HCT116 (cell line): ENCODE results near the gene LIN52. TPM values are rescaled to one million over a fixed set of nuclear protein-coding genes. Genes with fewer than 3 reads are reported as not detected.

ENCODE experiments used
- ATAC-seq: fragments of 200-7000 bp; cut with Tn5 transposase; 2 replicates; pipeline ENCODE4 v1.9.1; 2020; ENCODE audit warnings: mild to moderate bottlenecking, moderate library complexity
- BruUV-seq: library from RNA; stranded (reverse); fragments of 400-500 nt; replicated peaks from 2 replicates; lab custom pipeline; 2021; lab: Mats Ljungman, UMichigan
- CTCF ChIA-PET: fragments of 300-600 bp; sonication (Branson Sonifier 250); formaldehyde crosslinking; loops from one replicate; lab custom pipeline; 2021; ENCODE audit warnings: antibody characterized with exemption; lab: Charles Lee
- POLR2A ChIA-PET: fragments of 300-600, 350-600 bp; sonication (Branson Sonifier 250); formaldehyde crosslinking; loops from one replicate; lab custom pipeline; 2021; ENCODE audit warnings: antibody characterized with exemption; lab: Charles Lee
- RAD21 ChIA-PET, 2 experiments: fragments of 300-600 bp; sonication (Branson Sonifier 250); formaldehyde crosslinking; loops; one replicate each; lab custom pipeline; 2023; ENCODE audit warnings: low total read pairs in 2 of 2; ENCODE audit not compliant: uncharacterized antibody in 2 of 2, unreplicated experiment in 2 of 2, low non-redundant PET in 1 of 2; lab: Charles Lee
- DNase-seq: peaks from one replicate; pipeline ENCODE4 v3.0.0-alpha.2; 2010; ENCODE audit warnings: low read depth, low spot score
- H2AFZ ChIP-seq: fragments of 200-600 bp; shearing (Covaris generic), sonication (generic); 2 replicates; pipeline ENCODE4 v1.6.1; 2017; ENCODE audit warnings: low read depth, mixed run types, mixed read lengths, antibody characterized with exemption, low read length; ENCODE audit not compliant: poor library complexity, severe bottlenecking
- H3K27ac ChIP-seq: 2 replicates; pipeline ENCODE4 v1.5.1; 2012; ENCODE audit warnings: low read depth, low read length
- H3K27me3 ChIP-seq: fragments of 200-600 bp; sonication (generic); 2 replicates; pipeline ENCODE4 v1.6.1; 2016; ENCODE audit warnings: mixed run types, low read length, mixed read lengths; ENCODE audit not compliant: insufficient read depth
- H3K36me3 ChIP-seq, 2 experiments: fragments of 200-500 bp in 1 of 2; fragments of 200-600 bp in 1 of 2; sonication (Bioruptor generic) in 1 of 2; sonication (generic) in 1 of 2; 2 replicates each; pipeline versions ENCODE4 v1.5.1 to v1.6.1; 2014 to 2016; ENCODE audit warnings: low read length in 2 of 2, inconsistent platforms in 1 of 2, mixed read lengths in 1 of 2, mixed run types in 1 of 2; ENCODE audit not compliant: insufficient read depth in 2 of 2, control insufficient read depth in 1 of 2
- H3K4me1 ChIP-seq, 2 experiments: fragments of 200-600 bp in 1 of 2; sonication (generic) in 1 of 2; 2 replicates each; pipeline versions ENCODE4 v1.5.1 to v1.6.1; 2012 to 2017; ENCODE audit warnings: low read length in 2 of 2, inconsistent platforms in 1 of 2, mild to moderate bottlenecking in 1 of 2, mixed read lengths in 1 of 2, mixed run types in 1 of 2, moderate library complexity in 1 of 2; ENCODE audit not compliant: insufficient read depth in 2 of 2, control insufficient read depth in 1 of 2
- H3K4me2 ChIP-seq: fragments of 200-600 bp; sonication (generic); 2 replicates; pipeline ENCODE4 v1.6.1; 2017; ENCODE audit warnings: mixed run types, low read length, mixed read lengths
- H3K4me3 ChIP-seq, 2 experiments: fragments of 200-600 bp in 1 of 2; sonication (generic) in 1 of 2; replicated peaks in 1 of 2; 2 replicates each; pipeline ENCODE4 v1.5.1; 2011 to 2016; ENCODE audit warnings: low read length in 2 of 2, control low read depth in 1 of 2, low read depth in 1 of 2, mild to moderate bottlenecking in 1 of 2, mixed read lengths in 1 of 2, mixed run types in 1 of 2
- H3K79me2 ChIP-seq: fragments of 200-600 bp; sonication (generic); 2 replicates; pipeline ENCODE4 v1.6.1; 2017; ENCODE audit warnings: mild to moderate bottlenecking, mixed run types, low read length, moderate library complexity, mixed read lengths; ENCODE audit not compliant: insufficient read depth
- H3K9ac ChIP-seq: fragments of 200-600 bp; sonication (generic); 2 replicates; pipeline ENCODE4 v1.6.1; 2016; ENCODE audit warnings: low read length, mixed read lengths
- H3K9me2 ChIP-seq: fragments of 200-600 bp; sonication (generic), shearing (Covaris generic); 2 replicates; pipeline ENCODE4 v1.6.1; 2017; ENCODE audit warnings: mixed run types, mild to moderate bottlenecking, moderate library complexity; ENCODE audit not compliant: insufficient read depth
- H3K9me3 ChIP-seq, 2 experiments: fragments of 200-500 bp in 1 of 2; fragments of 200-600 bp in 1 of 2; sonication (Bioruptor generic) in 1 of 2; sonication (generic) in 1 of 2; 2 replicates each; pipeline ENCODE4 v1.6.1; 2014 to 2017; ENCODE audit warnings: low read length in 2 of 2, mixed read lengths in 2 of 2, inconsistent platforms in 1 of 2, low read depth in 1 of 2, mild to moderate bottlenecking in 1 of 2, mixed run types in 1 of 2, moderate library complexity in 1 of 2; ENCODE audit not compliant: control insufficient read depth in 1 of 2, insufficient read depth in 1 of 2
- H4K20me1 ChIP-seq: fragments of 200-600 bp; sonication (generic), shearing (Covaris generic); 2 replicates; pipeline ENCODE4 v1.6.1; 2017; ENCODE audit warnings: mixed run types, mild to moderate bottlenecking, moderate library complexity; ENCODE audit not compliant: insufficient read depth
- EGR1 ChIP-seq: IDR thresholded peaks from 2 replicates; pipeline ENCODE4 v1.6.1; 2012; ENCODE audit warnings: low read depth
- EZH2 ChIP-seq: fragments of 200-600 bp; sonication (generic); IDR thresholded peaks from 2 replicates; pipeline ENCODE4 v1.6.1; 2017; ENCODE audit warnings: antibody characterized with exemption, mixed run types
- EZH2phosphoT487 ChIP-seq: fragments of 200-600 bp; IDR thresholded peaks from 2 replicates; pipeline ENCODE4 v1.6.1; 2018; ENCODE audit warnings: antibody characterized with exemption, borderline replicate concordance
- FOSL1 ChIP-seq: IDR thresholded peaks from 2 replicates; pipeline ENCODE4 v1.6.1; 2012; ENCODE audit warnings: low read depth
- JUND ChIP-seq: IDR thresholded peaks from 2 replicates; pipeline ENCODE4 v1.6.1; 2012
- POLR2AphosphoS5 ChIP-seq: IDR thresholded peaks from 2 replicates; pipeline ENCODE4 v1.6.1; 2011; ENCODE audit warnings: mild to moderate bottlenecking, low read depth, low read length, moderate library complexity
- RAD21 ChIP-seq: IDR thresholded peaks from 2 replicates; pipeline ENCODE4 v1.6.1; 2012; ENCODE audit warnings: low read depth, mild to moderate bottlenecking
- SIN3A ChIP-seq: IDR thresholded peaks from 2 replicates; pipeline ENCODE4 v1.6.1; 2012; ENCODE audit warnings: low read depth
- SP1 ChIP-seq: IDR thresholded peaks from 2 replicates; pipeline ENCODE4 v1.6.1; 2012; ENCODE audit warnings: low read depth
- SRF ChIP-seq: IDR thresholded peaks from 2 replicates; pipeline ENCODE4 v1.6.1; 2012; ENCODE audit warnings: low read depth
- YY1 ChIP-seq: IDR thresholded peaks from 2 replicates; pipeline ENCODE4 v1.6.1; 2011; ENCODE audit warnings: low read length, low read depth, moderate library complexity, mild to moderate bottlenecking; ENCODE audit not compliant: insufficient replicate concordance; ENCODE audit errors: extremely low read depth
- intact Hi-C: fragments of 100-400 bp; cut with micrococcal nuclease; formaldehyde crosslinking; loops from 2 replicates; pipeline ENCODE4 v1.10.0; 2022
- total RNA-seq: library from RNA; stranded (reverse); gene quantifications from one replicate; pipeline ENCODE4 v1.2.1, GENCODE V29; 2021; ENCODE audit not compliant: unreplicated experiment
- TF ChIP-seq, protein P1 (sequence below): IDR thresholded peaks from 2 replicates; pipeline ENCODE4 v1.6.1; 2012
- TF ChIP-seq, protein P2 (sequence below): IDR thresholded peaks from 2 replicates; pipeline ENCODE4 v1.6.1; 2012; ENCODE audit warnings: low read depth
- TF ChIP-seq, protein P3 (sequence below), 3 experiments: fragments of 200-600 bp in 1 of 3; sonication (generic) in 1 of 3; IDR thresholded peaks in 2 of 3; conservative IDR thresholded peaks in 1 of 3; 2 replicates each; pipeline ENCODE4 v1.5.1; 2012 to 2017; ENCODE audit warnings: low read depth in 2 of 3, low read length in 2 of 3, antibody characterized with exemption in 1 of 3, borderline replicate concordance in 1 of 3, control low read depth in 1 of 3, mild to moderate bottlenecking in 1 of 3, mixed read lengths in 1 of 3, mixed run types in 1 of 3, moderate library complexity in 1 of 3; ENCODE audit not compliant: insufficient read depth in 1 of 3
- TF ChIP-seq, protein P4 (sequence below): IDR thresholded peaks from 2 replicates; pipeline ENCODE4 v1.6.1; 2012

Gene LIN52
- total RNA-seq, 1 experiment from 2014 or later: 9.6 TPM

DNA sequence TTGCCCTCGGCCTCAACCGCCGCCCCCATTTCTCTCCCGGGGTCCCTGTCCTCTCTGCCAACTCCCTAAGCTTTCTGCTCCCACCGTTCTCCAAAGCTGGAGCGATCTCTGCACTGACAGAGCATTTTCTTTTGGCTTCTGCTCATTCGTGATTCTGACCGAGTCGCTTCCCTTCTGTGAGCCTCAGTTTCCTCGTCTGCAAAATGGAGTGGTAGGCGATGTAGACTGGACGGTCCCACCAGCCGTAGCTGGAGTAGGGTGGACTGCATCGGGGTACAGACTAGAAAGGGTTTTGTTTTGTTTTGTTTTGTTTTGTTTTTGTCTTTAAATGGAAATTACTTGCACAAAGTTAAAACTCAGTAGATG lies 156.9 kb downstream of the LIN52 start:
- TF ChIP-seq POLR2AphosphoS5: no peak
- TF ChIP-seq EZH2: no peak
- no peak for TF ChIP-seq FOSL1
- no TSS peak for BruUV-seq
- intact Hi-C loops: no loop called here
- H3K4me2 ChIP-seq: no peak overlapping the region
- H3K27ac ChIP-seq: no peak overlapping the region
- RAD21 ChIA-PET: no interaction called here
- CTCF ChIA-PET: no interaction called here
- no peaks in the 10 kb centered on the region for H3K27me3 ChIP-seq
- H3K4me3 ChIP-seq: no peak overlapping the region
- ATAC-seq: no peak
- H3K79me2 ChIP-seq: no peaks in the 10 kb centered on the region
- H3K4me1 ChIP-seq: no peaks in the 10 kb centered on the region
- POLR2A ChIA-PET: interaction anchor here (0.6 kb wide), 1 partner anchor 10 kb away, joined by 3 read pairs; no protein-coding TSS in a partner anchor
- no peaks in the 10 kb centered on the region for H3K9me2 ChIP-seq
- H2AFZ ChIP-seq: no peak overlapping the region
- no peaks in the 10 kb centered on the region for H3K9me3 ChIP-seq
- no peak overlapping the region for H3K9ac ChIP-seq
- DNase-seq: no peak
- H3K36me3 ChIP-seq: no peaks in the 10 kb centered on the region
- no peaks in the 10 kb centered on the region for H4K20me1 ChIP-seq

DNA sequence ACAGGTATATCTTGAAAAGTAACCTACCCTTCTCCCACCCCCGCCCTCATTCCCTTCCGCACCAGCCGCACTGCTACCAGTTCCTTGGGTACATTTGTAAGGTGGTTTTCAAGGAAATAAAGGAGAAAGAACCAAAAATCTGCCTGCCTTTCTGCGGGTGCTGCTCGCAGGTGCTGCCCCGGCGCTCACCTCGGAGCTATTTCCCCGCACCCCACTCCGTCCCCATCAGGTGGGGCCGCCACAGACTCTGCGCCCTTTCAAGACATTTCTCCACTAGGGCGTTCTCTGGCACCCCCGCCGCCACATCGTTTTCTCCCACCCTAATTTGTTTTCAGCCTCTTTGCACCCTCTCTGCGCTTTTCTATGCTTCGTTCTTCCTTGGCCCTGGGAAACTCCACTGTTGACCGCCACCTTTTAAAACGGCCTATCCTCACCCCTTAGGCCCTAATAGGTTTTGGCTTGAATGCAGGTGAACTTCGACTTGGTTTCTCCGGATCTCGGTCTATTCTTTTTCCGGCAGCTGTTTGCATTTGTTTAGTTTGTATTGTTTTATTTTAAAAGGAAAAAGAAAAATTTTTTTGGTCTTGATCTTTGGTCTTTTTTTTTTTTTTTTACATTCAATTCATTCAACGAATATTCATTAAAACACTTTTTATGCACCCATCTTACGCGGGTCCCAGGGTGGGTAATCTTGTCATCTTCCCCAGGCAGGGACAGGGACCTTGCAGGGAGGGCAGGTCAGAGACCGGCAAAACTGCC lies 157.4 kb downstream of the LIN52 start:
- H2AFZ ChIP-seq: no peak overlapping the region
- no peak overlapping the region for H3K4me2 ChIP-seq
- no peaks in the 10 kb centered on the region for H3K79me2 ChIP-seq
- DNase-seq: no peak
- no peaks in the 10 kb centered on the region for H3K27me3 ChIP-seq
- no peak overlapping the region for H3K9ac ChIP-seq
- no peaks in the 10 kb centered on the region for H3K36me3 ChIP-seq
- no TSS peak for BruUV-seq
- H4K20me1 ChIP-seq: no peaks in the 10 kb centered on the region
- TF ChIP-seq SRF (no peak), SIN3A (no peak), POLR2AphosphoS5 (no peak), SP1 (no peak), YY1 (no peak), FOSL1 (no peak), RAD21 (no peak), EGR1 (no peak), JUND (no peak), EZH2phosphoT487 (no peak)
- TF ChIP-seq, protein P1, sequence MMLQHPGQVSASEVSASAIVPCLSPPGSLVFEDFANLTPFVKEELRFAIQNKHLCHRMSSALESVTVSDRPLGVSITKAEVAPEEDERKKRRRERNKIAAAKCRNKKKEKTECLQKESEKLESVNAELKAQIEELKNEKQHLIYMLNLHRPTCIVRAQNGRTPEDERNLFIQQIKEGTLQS: no peak
- TF ChIP-seq, protein P2, sequence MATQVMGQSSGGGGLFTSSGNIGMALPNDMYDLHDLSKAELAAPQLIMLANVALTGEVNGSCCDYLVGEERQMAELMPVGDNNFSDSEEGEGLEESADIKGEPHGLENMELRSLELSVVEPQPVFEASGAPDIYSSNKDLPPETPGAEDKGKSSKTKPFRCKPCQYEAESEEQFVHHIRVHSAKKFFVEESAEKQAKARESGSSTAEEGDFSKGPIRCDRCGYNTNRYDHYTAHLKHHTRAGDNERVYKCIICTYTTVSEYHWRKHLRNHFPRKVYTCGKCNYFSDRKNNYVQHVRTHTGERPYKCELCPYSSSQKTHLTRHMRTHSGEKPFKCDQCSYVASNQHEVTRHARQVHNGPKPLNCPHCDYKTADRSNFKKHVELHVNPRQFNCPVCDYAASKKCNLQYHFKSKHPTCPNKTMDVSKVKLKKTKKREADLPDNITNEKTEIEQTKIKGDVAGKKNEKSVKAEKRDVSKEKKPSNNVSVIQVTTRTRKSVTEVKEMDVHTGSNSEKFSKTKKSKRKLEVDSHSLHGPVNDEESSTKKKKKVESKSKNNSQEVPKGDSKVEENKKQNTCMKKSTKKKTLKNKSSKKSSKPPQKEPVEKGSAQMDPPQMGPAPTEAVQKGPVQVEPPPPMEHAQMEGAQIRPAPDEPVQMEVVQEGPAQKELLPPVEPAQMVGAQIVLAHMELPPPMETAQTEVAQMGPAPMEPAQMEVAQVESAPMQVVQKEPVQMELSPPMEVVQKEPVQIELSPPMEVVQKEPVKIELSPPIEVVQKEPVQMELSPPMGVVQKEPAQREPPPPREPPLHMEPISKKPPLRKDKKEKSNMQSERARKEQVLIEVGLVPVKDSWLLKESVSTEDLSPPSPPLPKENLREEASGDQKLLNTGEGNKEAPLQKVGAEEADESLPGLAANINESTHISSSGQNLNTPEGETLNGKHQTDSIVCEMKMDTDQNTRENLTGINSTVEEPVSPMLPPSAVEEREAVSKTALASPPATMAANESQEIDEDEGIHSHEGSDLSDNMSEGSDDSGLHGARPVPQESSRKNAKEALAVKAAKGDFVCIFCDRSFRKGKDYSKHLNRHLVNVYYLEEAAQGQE: no peak
- TF ChIP-seq, protein P3, sequence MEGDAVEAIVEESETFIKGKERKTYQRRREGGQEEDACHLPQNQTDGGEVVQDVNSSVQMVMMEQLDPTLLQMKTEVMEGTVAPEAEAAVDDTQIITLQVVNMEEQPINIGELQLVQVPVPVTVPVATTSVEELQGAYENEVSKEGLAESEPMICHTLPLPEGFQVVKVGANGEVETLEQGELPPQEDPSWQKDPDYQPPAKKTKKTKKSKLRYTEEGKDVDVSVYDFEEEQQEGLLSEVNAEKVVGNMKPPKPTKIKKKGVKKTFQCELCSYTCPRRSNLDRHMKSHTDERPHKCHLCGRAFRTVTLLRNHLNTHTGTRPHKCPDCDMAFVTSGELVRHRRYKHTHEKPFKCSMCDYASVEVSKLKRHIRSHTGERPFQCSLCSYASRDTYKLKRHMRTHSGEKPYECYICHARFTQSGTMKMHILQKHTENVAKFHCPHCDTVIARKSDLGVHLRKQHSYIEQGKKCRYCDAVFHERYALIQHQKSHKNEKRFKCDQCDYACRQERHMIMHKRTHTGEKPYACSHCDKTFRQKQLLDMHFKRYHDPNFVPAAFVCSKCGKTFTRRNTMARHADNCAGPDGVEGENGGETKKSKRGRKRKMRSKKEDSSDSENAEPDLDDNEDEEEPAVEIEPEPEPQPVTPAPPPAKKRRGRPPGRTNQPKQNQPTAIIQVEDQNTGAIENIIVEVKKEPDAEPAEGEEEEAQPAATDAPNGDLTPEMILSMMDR (IDR thresholded peaks at IDR 0.05 in 2 of 3, conservative IDR thresholded peaks at IDR 0.05 in 1 of 3; ENCODE audit: borderline replicate concordance in 1 of 3, insufficient read depth in 1 of 3, low read depth in 2 of 3, low read length in 2 of 3): no peak
- TF ChIP-seq, protein P4, sequence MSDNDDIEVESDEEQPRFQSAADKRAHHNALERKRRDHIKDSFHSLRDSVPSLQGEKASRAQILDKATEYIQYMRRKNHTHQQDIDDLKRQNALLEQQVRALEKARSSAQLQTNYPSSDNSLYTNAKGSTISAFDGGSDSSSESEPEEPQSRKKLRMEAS: no peak
- ChIA-PET CTCF (no interaction called here), POLR2A (interaction anchor here (0.6 kb wide), 1 partner anchor 10 kb away, joined by 3 read pairs; no protein-coding TSS in a partner anchor), RAD21 (no interaction called here)
- H3K4me1 ChIP-seq: no peaks in the 10 kb centered on the region
- no peaks in the 10 kb centered on the region for H3K9me3 ChIP-seq
- no peak overlapping the region for H3K27ac ChIP-seq
- no peak overlapping the region for H3K4me3 ChIP-seq
- intact Hi-C loops: no loop called here
- ATAC-seq: no peak
- H3K9me2 ChIP-seq: no peaks in the 10 kb centered on the region
